Activated B cell treated with CpG ODN at 0.5 μM for 24 hours (primary cell): Measurements from ENCODE around the gene FAM186B. TPM values are rescaled to one million over a fixed set of nuclear protein-coding genes. Genes with fewer than 3 reads are reported as not detected.

Experiments used
- ATAC-seq: fragments of 200-7000 bp; cut with Tn5 transposase; one replicate; pipeline ENCODE4 v1.10.0; 2021; ENCODE audit warnings: low read depth, mild to moderate bottlenecking, moderate library complexity
- CTCF ChIA-PET: fragments of 350-600 bp; sonication (Branson Sonifier 250); formaldehyde crosslinking; loops from one replicate; lab custom pipeline; 2021; ENCODE audit warnings: antibody characterized with exemption; lab: Charles Lee
- POLR2A ChIA-PET: fragments of 350-600 bp; sonication (Branson Sonifier 250); formaldehyde crosslinking; loops from one replicate; lab custom pipeline; 2021; ENCODE audit warnings: antibody characterized with exemption; lab: Charles Lee
- DNase-seq: peaks from one replicate; pipeline ENCODE4 v3.0.0; 2022
- H3K27ac Mint-ChIP-seq: one replicate; pipeline ENCODE4 v1.8.0; 2020; ENCODE audit warnings: mixed read lengths
- H3K27me3 Mint-ChIP-seq: one replicate; pipeline ENCODE4 v1.8.0; 2021; ENCODE audit warnings: mixed read lengths
- H3K36me3 Mint-ChIP-seq: one replicate; pipeline ENCODE4 v1.8.0; 2021; ENCODE audit warnings: low read depth, mixed read lengths
- H3K4me1 Mint-ChIP-seq: one replicate; pipeline ENCODE4 v1.8.0; 2021; ENCODE audit warnings: mixed read lengths
- H3K4me3 Mint-ChIP-seq: one replicate; pipeline ENCODE4 v1.8.0; 2020; ENCODE audit warnings: mild to moderate bottlenecking, mixed read lengths
- H3K9me3 Mint-ChIP-seq: one replicate; pipeline ENCODE4 v1.8.0; 2020; ENCODE audit warnings: mixed read lengths
- CTCF ChIP-seq: fragments of 200-600 bp; IDR thresholded peaks from one replicate; pipeline ENCODE4 v1.8.0; 2022; ENCODE audit warnings: antibody characterized with exemption, mild to moderate bottlenecking
- intact Hi-C: fragments of 100-400 bp; cut with micrococcal nuclease; formaldehyde crosslinking; loops from one replicate; pipeline ENCODE4 v1.15.1; 2024
- total RNA-seq: library from RNA; stranded (reverse); gene quantifications from 2 replicates; pipeline ENCODE4 v1.2.3, GENCODE V29; 2022

The FAM186B gene
- total RNA-seq, 1 donor from 2014 or later = 1.5 TPM

GRCh38 chr12:49567611-49568441 is 37.6 kb downstream of the FAM186B start, which contains the start of gene MCRS1:
Gene MCRS1 (minus strand): TSS chr12:49568142. CDS start chr12:49566731, 1,411 bp downstream.
- Mint-ChIP-seq H3K9me3 (no peaks in the 10 kb centered on the region), H3K4me3 (peak within 1 kb of the TSS; percentile 97), H3K27ac (peak within 1 kb of the TSS; percentile 100), H3K4me1 (peaks cover 30% of the 10 kb centered on the region), H3K27me3 (no peaks in the 10 kb centered on the region), H3K36me3 (peaks cover 38% of the 10 kb centered on the region)
- TF ChIP-seq CTCF = no peak
- CTCF ChIA-PET = no interaction called here
- POLR2A ChIA-PET = interaction anchor here (0.5 to 1.4 kb wide), 21 partner anchors 10 to 544 kb away, joined by 3 to 11 read pairs (median 4); partner anchors contain the start of genes BCDIN3D, COX14, PRPF40B and SPATS2
- ATAC-seq (peak; percentile 88), DNase-seq (peak; percentile 80)
- intact Hi-C loops = loop anchor here (1.0 to 10.0 kb wide), 4 partner anchors 29 to 257 kb away; partner anchors contain the start of genes FMNL3, KCNH3, NCKAP5L and PRPF40B

- peaks cover 44% of the 10 kb centered on the region for H3K36me3 Mint-ChIP-seq
- peak overlapping the region; percentile 97 for H3K4me3 Mint-ChIP-seq
- H3K27ac Mint-ChIP-seq = peak overlapping the region; percentile 100
- CTCF ChIA-PET = no interaction called here
- no peaks in the 10 kb centered on the region for H3K9me3 Mint-ChIP-seq
- no peak for TF ChIP-seq CTCF
- ATAC-seq (peak; percentile 11), DNase-seq (no peak)
- peaks cover 30% of the 10 kb centered on the region for H3K4me1 Mint-ChIP-seq
- no peaks in the 10 kb centered on the region for H3K27me3 Mint-ChIP-seq
- intact Hi-C loops = loop anchor here (2.0 to 10.0 kb wide), 2 partner anchors 28 to 258 kb away; partner anchors contain the start of genes KCNH3 and NCKAP5L
- POLR2A ChIA-PET = interaction anchor here (0.5 to 1.4 kb wide), 20 partner anchors 9 to 544 kb away, joined by 3 to 11 read pairs (median 4); partner anchors contain the start of genes BCDIN3D, COX14, PRPF40B and SPATS2
Observed at GRCh38 chr12:49567302-49567610, 38.2 kb downstream of the FAM186B start.

- Mint-ChIP-seq H3K27me3 (no peaks in the 10 kb centered on the region), H3K9me3 (no peaks in the 10 kb centered on the region), H3K4me3 (no peak overlapping the region), H3K36me3 (peaks cover 51% of the 10 kb centered on the region), H3K27ac (no peak overlapping the region), H3K4me1 (peaks cover 30% of the 10 kb centered on the region)
- intact Hi-C loops = loop anchor here (2.0 to 10.0 kb wide), 2 partner anchors 28 to 258 kb away; partner anchors contain the start of genes KCNH3 and NCKAP5L
- POLR2A ChIA-PET = interaction anchor here (0.6 to 1.3 kb wide), 3 partner anchors 38 to 262 kb away, joined by 3 to 4 read pairs (median 3); partner anchors contain the start of genes NCKAP5L and PRPF40B
- CTCF ChIA-PET = no interaction called here
- TF ChIP-seq CTCF = no peak
- ATAC-seq (no peak), DNase-seq (no peak)
Observed at GRCh38 chr12:49566361-49566760, 39.1 kb downstream of the FAM186B start.

GRCh38 chr12:49565406-49566265 is 39.8 kb downstream of the FAM186B start:
- intact Hi-C loops = loop anchor here (2.0 to 10.0 kb wide), 2 partner anchors 27 to 259 kb away; partner anchors contain the start of genes KCNH3 and NCKAP5L
- CTCF ChIA-PET = interaction anchor here (1.2 kb wide), 1 partner anchor 12 kb away, joined by 3 read pairs; no protein-coding TSS in a partner anchor
- ATAC-seq = no peak
- H3K9me3 Mint-ChIP-seq = no peaks in the 10 kb centered on the region
- no peak overlapping the region for H3K27ac Mint-ChIP-seq
- peaks cover 26% of the 10 kb centered on the region for H3K4me1 Mint-ChIP-seq
- TF ChIP-seq CTCF = no peak
- DNase-seq = no peak
- H3K36me3 Mint-ChIP-seq = peaks cover 58% of the 10 kb centered on the region
- POLR2A ChIA-PET = interaction anchor here (0.6 to 0.7 kb wide), 2 partner anchors 58 to 263 kb away, joined by 3 read pairs; partner anchors contain the start of genes NCKAP5L and PRPF40B
- no peaks in the 10 kb centered on the region for H3K27me3 Mint-ChIP-seq
- H3K4me3 Mint-ChIP-seq = peak overlapping the region; percentile 11
